Activated T-cell treated with anti-CD3 and anti-CD28 coated beads, Interleukin-2, amount 50 U/mL, for 24 hours (primary cell): Measurements from ENCODE around the gene REXO4.
"Not testable (repeated sequence)": the region's sequence is repeated elsewhere in the genome, so short reads cannot be mapped to it uniquely, and the experiment has no call there.

Experiments used
- DNase-seq: peaks from one replicate; pipeline ENCODE4 v3.0.0-alpha.2; 2020
- H3K27ac Mint-ChIP-seq: 2 replicates; pipeline ENCODE4 v1.8.0; 2020; ENCODE audit warnings: mild to moderate bottlenecking, mixed read lengths
- H3K27me3 Mint-ChIP-seq: 2 replicates; pipeline ENCODE4 v1.8.0; 2020; ENCODE audit warnings: mixed read lengths
- H3K36me3 Mint-ChIP-seq: 2 replicates; pipeline ENCODE4 v1.8.0; 2020; ENCODE audit warnings: low read depth, mixed read lengths
- H3K4me1 Mint-ChIP-seq: 2 replicates; pipeline ENCODE4 v1.8.0; 2020; ENCODE audit warnings: low read depth, mixed read lengths
- H3K4me3 Mint-ChIP-seq: 2 replicates; pipeline ENCODE4 v1.8.0; 2020; ENCODE audit warnings: mild to moderate bottlenecking, moderate library complexity, mixed read lengths
- H3K9me3 Mint-ChIP-seq: 2 replicates; pipeline ENCODE4 v1.8.0; 2020; ENCODE audit warnings: mixed read lengths

Gene REXO4

GRCh38 chr9:133394687-133395271, 23.0 kb downstream of the REXO4 start:
- H3K36me3 Mint-ChIP-seq, result no peaks in the 10 kb centered on the region
- H3K4me3 Mint-ChIP-seq, result no peak overlapping the region
- H3K9me3 Mint-ChIP-seq, result no peaks in the 10 kb centered on the region
- no peaks in the 10 kb centered on the region for H3K4me1 Mint-ChIP-seq
- no peak for DNase-seq
- peaks cover 9% of the 10 kb centered on the region for H3K27me3 Mint-ChIP-seq
- H3K27ac Mint-ChIP-seq, result no peak overlapping the region

GRCh38 chr9:133393399-133393798, 24.4 kb downstream of the REXO4 start:
- no peaks in the 10 kb centered on the region for H3K4me1 Mint-ChIP-seq
- no peak for DNase-seq
- H3K4me3 Mint-ChIP-seq, result no peak overlapping the region
- no peak overlapping the region for H3K27ac Mint-ChIP-seq
- H3K27me3 Mint-ChIP-seq, result peaks cover 18% of the 10 kb centered on the region
- H3K36me3 Mint-ChIP-seq, result no peaks in the 10 kb centered on the region
- H3K9me3 Mint-ChIP-seq, result no peaks in the 10 kb centered on the region

- not testable (repeated sequence) for DNase-seq, H3K4me1 Mint-ChIP-seq, H3K9me3 Mint-ChIP-seq, H3K36me3 Mint-ChIP-seq, H3K27ac Mint-ChIP-seq, H3K4me3 Mint-ChIP-seq
- peaks cover 19% of the 10 kb centered on the region for H3K27me3 Mint-ChIP-seq
Observed at GRCh38 chr9:133392308-133392707, 25.5 kb downstream of the REXO4 start.

- H3K4me1 Mint-ChIP-seq, H3K9me3 Mint-ChIP-seq, DNase-seq, H3K4me3 Mint-ChIP-seq, H3K27ac Mint-ChIP-seq, H3K36me3 Mint-ChIP-seq: not testable (repeated sequence)
- peaks cover 19% of the 10 kb centered on the region for H3K27me3 Mint-ChIP-seq
Observed at GRCh38 chr9:133391449-133391848, 26.4 kb downstream of the REXO4 start.

GRCh38 chr9:133390713-133391112, 27.1 kb downstream of the REXO4 start:
- Mint-ChIP-seq H3K4me3 (no peak overlapping the region), H3K36me3 (no peaks in the 10 kb centered on the region), H3K9me3 (no peaks in the 10 kb centered on the region), H3K27ac (no peak overlapping the region), H3K27me3 (peaks cover 19% of the 10 kb centered on the region), H3K4me1 (no peaks in the 10 kb centered on the region)
- no peak for DNase-seq

GRCh38 chr9:133389562-133389961, 28.2 kb downstream of the REXO4 start:
- Mint-ChIP-seq H3K4me3 (no peak overlapping the region), H3K4me1 (no peaks in the 10 kb centered on the region), H3K36me3 (no peaks in the 10 kb centered on the region), H3K27me3 (peaks cover 19% of the 10 kb centered on the region), H3K27ac (no peak overlapping the region), H3K9me3 (no peaks in the 10 kb centered on the region)
- no peak for DNase-seq

GRCh38 chr9:133389025-133389557, 28.7 kb downstream of the REXO4 start:
- Mint-ChIP-seq H3K9me3 (no peaks in the 10 kb centered on the region), H3K4me1 (no peaks in the 10 kb centered on the region), H3K27me3 (peaks cover 19% of the 10 kb centered on the region), H3K27ac (no peak overlapping the region), H3K4me3 (no peak overlapping the region), H3K36me3 (no peaks in the 10 kb centered on the region)
- DNase-seq, result no peak

- Mint-ChIP-seq H3K4me3 (no peak overlapping the region), H3K4me1 (no peaks in the 10 kb centered on the region), H3K9me3 (no peaks in the 10 kb centered on the region), H3K27me3 (peaks cover 19% of the 10 kb centered on the region), H3K27ac (no peak overlapping the region), H3K36me3 (no peaks in the 10 kb centered on the region)
- DNase-seq, result no peak
Observed at GRCh38 chr9:133387680-133388079, 30.1 kb downstream of the REXO4 start.

GRCh38 chr9:133386338-133386737, 31.5 kb downstream of the REXO4 start:
- Mint-ChIP-seq H3K4me3 (no peak overlapping the region), H3K4me1 (no peaks in the 10 kb centered on the region), H3K27ac (no peak overlapping the region), H3K36me3 (no peaks in the 10 kb centered on the region), H3K27me3 (peaks cover 19% of the 10 kb centered on the region), H3K9me3 (no peaks in the 10 kb centered on the region)
- DNase-seq, result no peak

- H3K36me3 Mint-ChIP-seq, result no peaks in the 10 kb centered on the region
- no peak overlapping the region for H3K27ac Mint-ChIP-seq
- H3K4me1 Mint-ChIP-seq, result no peaks in the 10 kb centered on the region
- DNase-seq, result no peak
- no peaks in the 10 kb centered on the region for H3K9me3 Mint-ChIP-seq
- peaks cover 14% of the 10 kb centered on the region for H3K27me3 Mint-ChIP-seq
- no peak overlapping the region for H3K4me3 Mint-ChIP-seq
Observed at GRCh38 chr9:133385452-133385851, 32.4 kb downstream of the REXO4 start.

- no peak for DNase-seq
- H3K4me1 Mint-ChIP-seq, result no peaks in the 10 kb centered on the region
Observed at GRCh38 chr9:133384736-133385321, 33.0 kb downstream of the REXO4 start.

GRCh38 chr9:133383438-133383837, 34.4 kb downstream of the REXO4 start:
- Mint-ChIP-seq H3K27me3 (peaks cover 1% of the 10 kb centered on the region), H3K4me3 (no peak overlapping the region), H3K27ac (no peak overlapping the region), H3K4me1 (no peaks in the 10 kb centered on the region), H3K9me3 (no peaks in the 10 kb centered on the region), H3K36me3 (no peaks in the 10 kb centered on the region)
- DNase-seq, result no peak

More at GRCh38 chr9:133384736-133385321, 33.0 kb downstream of the REXO4 start:
- no peak overlapping the region for H3K4me3 Mint-ChIP-seq
- peaks cover 10% of the 10 kb centered on the region for H3K27me3 Mint-ChIP-seq
- H3K27ac Mint-ChIP-seq, result no peak overlapping the region
- no peaks in the 10 kb centered on the region for H3K36me3 Mint-ChIP-seq
- no peaks in the 10 kb centered on the region for H3K9me3 Mint-ChIP-seq

- H3K36me3 Mint-ChIP-seq, result no peaks in the 10 kb centered on the region
- no peaks in the 10 kb centered on the region for H3K27me3 Mint-ChIP-seq
- no peak for DNase-seq
- H3K4me1 Mint-ChIP-seq, result no peaks in the 10 kb centered on the region
- no peak overlapping the region for H3K4me3 Mint-ChIP-seq
- H3K9me3 Mint-ChIP-seq, result no peaks in the 10 kb centered on the region
- H3K27ac Mint-ChIP-seq, result no peak overlapping the region
Observed at GRCh38 chr9:133382507-133383141, 35.2 kb downstream of the REXO4 start.

- H3K4me3 Mint-ChIP-seq, result no peak overlapping the region
- no peak for DNase-seq
- no peaks in the 10 kb centered on the region for H3K36me3 Mint-ChIP-seq
- no peak overlapping the region for H3K27ac Mint-ChIP-seq
- H3K4me1 Mint-ChIP-seq, result peaks cover 2% of the 10 kb centered on the region
- no peaks in the 10 kb centered on the region for H3K27me3 Mint-ChIP-seq
- H3K9me3 Mint-ChIP-seq, result no peaks in the 10 kb centered on the region
Observed at GRCh38 chr9:133380734-133381133, 37.1 kb downstream of the REXO4 start.
